WTC11 (cell line): ENCODE results near the gene FBXO31.

Experiments
- CTCF ChIP-seq: fragments of 200-600 bp; IDR thresholded peaks from 2 replicates; pipeline ENCODE4 v1.8.0; 2022; ENCODE audit warnings: antibody characterized with exemption
- TF ChIP-seq, protein P1 (sequence below): sonication (generic); formaldehyde crosslinking; IDR thresholded peaks from 2 replicates; pipeline ENCODE4 v1.8.1; 2023; ENCODE audit warnings: mild to moderate bottlenecking, missing genetic modification reagents, moderate library complexity

- TF ChIP-seq, protein P1, sequence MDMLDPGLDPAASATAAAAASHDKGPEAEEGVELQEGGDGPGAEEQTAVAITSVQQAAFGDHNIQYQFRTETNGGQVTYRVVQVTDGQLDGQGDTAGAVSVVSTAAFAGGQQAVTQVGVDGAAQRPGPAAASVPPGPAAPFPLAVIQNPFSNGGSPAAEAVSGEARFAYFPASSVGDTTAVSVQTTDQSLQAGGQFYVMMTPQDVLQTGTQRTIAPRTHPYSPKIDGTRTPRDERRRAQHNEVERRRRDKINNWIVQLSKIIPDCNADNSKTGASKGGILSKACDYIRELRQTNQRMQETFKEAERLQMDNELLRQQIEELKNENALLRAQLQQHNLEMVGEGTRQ (CRISPR knock-in tag) = no peak
- no peak for TF ChIP-seq CTCF
These were observed 24.9 kb downstream of the FBXO31 start for GRCh38 chr16:87358696-87359095.
